ENCODE results near the gene SPEG. TPM values are rescaled to one million over a fixed set of nuclear protein-coding genes. Genes with fewer than 3 reads are reported as not detected.

The SPEG gene
- total RNA-seq, 3 donors from 2014 or later: 0.74 to 2.1 (median 0.79) TPM

DNA sequence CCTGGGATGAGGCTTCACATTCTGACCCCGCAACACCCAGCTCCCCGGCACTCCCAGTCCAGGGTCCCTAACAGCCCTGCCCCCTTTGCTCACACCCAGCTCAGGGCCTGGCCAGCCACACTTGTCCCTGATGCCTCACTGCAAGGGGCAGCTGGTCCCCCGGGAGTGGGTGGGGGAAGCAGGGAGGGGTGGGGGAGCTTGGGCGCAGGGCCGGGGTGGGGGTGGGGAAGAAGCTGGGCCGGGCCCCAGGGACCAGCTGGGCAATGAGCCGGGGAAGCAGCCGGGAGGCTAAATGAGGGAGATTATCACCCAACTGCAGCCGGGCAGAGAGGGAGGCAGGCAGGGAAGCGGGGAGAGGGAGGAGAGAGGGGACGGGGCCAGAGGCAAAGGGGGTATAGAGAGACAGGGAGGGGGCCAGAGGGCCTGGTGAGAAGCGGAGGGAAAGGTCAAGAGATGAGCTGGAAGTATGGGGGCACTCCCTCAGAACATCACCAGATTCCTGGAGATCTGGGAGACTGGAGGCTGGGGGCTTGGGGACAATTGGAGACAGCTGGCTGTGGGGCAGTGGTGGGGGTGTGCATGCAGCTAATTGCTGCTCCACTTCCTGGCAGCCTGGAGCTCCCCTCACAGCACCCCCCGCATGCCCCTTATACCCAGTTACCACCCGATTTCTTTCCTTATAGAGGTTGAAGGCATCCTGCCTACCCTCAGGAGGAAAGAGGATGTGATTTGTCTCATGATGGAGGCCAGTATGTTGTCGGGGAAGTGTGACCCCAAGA, 77.1 kb downstream of the SPEG start:
- H3K36me3 Mint-ChIP-seq (ENCODE audit: insufficient read depth): peaks cover 4% of the 10 kb centered on the region
- DNase-seq: no peak
- peaks cover 25% of the 10 kb centered on the region for H3K4me1 Mint-ChIP-seq (ENCODE audit: low read depth)
- no peak overlapping the region for H3K4me3 Mint-ChIP-seq
- no peak for ATAC-seq
- H3K27me3 Mint-ChIP-seq (ENCODE audit: low read depth): peaks cover 68% of the 10 kb centered on the region
- no peaks in the 10 kb centered on the region for H3K9me3 Mint-ChIP-seq

DNA sequence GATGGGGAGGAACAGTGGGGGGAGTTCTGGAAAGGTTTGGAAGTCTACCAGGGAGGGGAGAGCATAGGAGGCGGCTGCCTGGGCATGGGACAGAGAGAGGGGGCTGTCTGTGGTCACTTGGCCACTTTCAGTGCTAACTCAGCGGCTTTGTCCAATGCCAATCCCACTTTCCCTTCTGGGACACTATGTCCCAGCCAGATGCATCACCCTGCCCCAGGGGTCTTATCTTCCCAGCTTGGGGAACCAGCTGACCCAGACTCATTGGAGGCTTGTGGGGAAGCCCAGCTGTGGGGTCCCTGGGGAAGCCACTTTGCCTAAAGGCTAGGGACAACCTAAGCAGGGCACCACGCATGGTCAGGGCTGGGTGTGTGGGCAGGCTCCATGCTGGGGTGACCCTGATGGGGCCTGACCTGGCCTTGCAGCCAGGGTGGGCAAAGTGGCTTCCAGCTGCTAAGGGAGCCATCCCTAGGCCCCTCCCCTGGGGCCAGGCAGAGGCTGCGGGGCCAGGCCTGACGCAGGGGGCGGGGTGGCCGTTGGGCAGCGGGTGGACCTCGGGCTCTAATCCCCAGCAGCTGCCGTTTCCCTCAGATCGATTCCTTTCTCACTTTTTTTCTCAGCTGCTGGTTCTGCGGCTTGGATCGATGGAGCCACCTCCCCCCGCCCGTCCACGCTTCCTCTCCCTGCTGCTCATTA, 78.0 kb downstream of the SPEG start:
- H3K4me3 Mint-ChIP-seq: no peak overlapping the region
- no peaks in the 10 kb centered on the region for H3K36me3 Mint-ChIP-seq (ENCODE audit: insufficient read depth)
- peaks cover 25% of the 10 kb centered on the region for H3K4me1 Mint-ChIP-seq (ENCODE audit: low read depth)
- H3K27me3 Mint-ChIP-seq (ENCODE audit: low read depth): peaks cover 74% of the 10 kb centered on the region
- no peak for DNase-seq
- no peaks in the 10 kb centered on the region for H3K9me3 Mint-ChIP-seq
- ATAC-seq: no peak

DNA sequence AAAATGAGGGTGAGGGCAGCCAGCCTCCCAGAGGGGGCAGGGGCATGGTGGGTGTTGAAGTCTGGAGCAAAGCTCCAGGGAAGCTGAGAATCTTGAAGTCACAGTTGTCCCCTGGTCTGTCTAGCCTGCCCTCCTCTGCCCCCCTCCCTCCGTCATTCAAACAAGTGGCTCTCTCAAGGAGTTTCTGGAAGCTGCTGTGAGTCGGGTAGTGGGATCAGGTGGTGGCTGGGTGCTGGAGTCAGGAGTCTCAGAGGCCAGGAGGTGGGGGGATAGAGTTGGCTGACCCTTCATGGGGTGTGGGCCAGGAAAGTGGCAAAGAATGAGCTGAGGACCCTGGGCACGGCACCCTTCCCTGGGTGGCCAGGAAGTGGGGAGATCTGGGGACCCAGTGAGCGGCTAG, 79.1 kb downstream of the SPEG start:
- ATAC-seq (peak in 1 of 2 donors; percentile 6), DNase-seq (no peak)
- no peaks in the 10 kb centered on the region for H3K36me3 Mint-ChIP-seq (ENCODE audit: insufficient read depth)
- peak overlapping the region; percentile 13 for H3K4me3 Mint-ChIP-seq
- no peaks in the 10 kb centered on the region for H3K9me3 Mint-ChIP-seq
- peaks cover 25% of the 10 kb centered on the region for H3K4me1 Mint-ChIP-seq (ENCODE audit: low read depth)
- peaks cover 83% of the 10 kb centered on the region for H3K27me3 Mint-ChIP-seq (ENCODE audit: low read depth)

DNA sequence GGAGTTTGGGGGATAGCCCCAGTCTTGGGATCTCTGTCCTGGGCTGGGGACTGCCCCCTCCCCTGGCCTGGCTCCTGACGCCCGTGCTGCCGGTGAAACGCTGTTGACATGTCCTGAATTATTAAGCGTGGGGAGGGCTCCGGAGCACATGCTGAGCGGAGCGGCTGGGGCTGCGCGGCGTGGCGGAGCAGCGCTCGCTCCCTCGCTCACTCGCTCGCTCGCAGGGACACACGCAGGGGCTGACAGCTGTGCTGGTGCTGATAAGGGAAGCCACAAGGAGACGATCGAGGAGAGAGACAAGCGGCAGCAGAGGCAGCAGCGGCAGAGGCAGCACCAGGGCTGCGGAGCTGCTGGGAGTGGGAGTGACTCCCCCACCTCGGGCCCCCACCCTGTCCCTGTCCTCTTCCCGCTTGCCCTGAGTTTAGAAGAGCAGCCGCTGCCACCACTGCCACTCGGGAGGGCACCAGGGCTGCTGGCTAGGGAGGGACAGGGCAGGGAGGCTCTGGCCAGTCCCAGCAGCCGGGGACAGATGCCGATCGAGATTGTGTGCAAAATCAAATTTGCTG, 79.6 kb downstream of the SPEG start, which contains the start of gene ASIC4:
Gene ASIC4 (plus strand): TSS at position 287 of the 566 bp plus-strand sequence. CDS start 243 bp downstream, at position 530.
- Mint-ChIP-seq H3K9me3 (no peaks in the 10 kb centered on the region), H3K4me1 (ENCODE audit: low read depth) (peaks cover 25% of the 10 kb centered on the region), H3K27me3 (ENCODE audit: low read depth) (peaks cover 88% of the 10 kb centered on the region), H3K36me3 (ENCODE audit: insufficient read depth) (no peaks in the 10 kb centered on the region), H3K4me3 (peak within 1 kb of the TSS; percentile 48)
- ATAC-seq (peak; percentile 23 to 29), DNase-seq (no peak)

DNA sequence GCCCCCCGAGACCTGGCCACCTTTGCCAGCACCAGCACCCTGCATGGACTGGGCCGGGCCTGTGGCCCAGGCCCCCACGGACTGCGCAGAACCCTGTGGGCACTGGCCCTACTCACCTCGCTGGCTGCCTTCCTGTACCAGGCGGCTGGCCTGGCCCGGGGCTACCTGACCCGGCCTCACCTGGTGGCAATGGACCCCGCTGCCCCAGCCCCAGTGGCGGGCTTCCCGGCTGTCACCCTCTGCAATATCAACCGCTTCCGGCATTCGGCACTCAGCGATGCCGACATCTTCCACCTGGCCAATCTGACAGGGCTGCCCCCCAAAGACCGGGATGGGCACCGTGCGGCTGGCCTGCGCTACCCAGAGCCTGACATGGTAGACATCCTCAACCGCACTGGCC, 80.2 kb downstream of the SPEG start:
- Mint-ChIP-seq H3K9me3 (no peaks in the 10 kb centered on the region), H3K27me3 (ENCODE audit: low read depth) (peaks cover 87% of the 10 kb centered on the region), H3K4me1 (ENCODE audit: low read depth) (peaks cover 20% of the 10 kb centered on the region), H3K4me3 (no peak overlapping the region), H3K36me3 (ENCODE audit: insufficient read depth) (no peaks in the 10 kb centered on the region)
- no peak for ATAC-seq
- DNase-seq: no peak

DNA sequence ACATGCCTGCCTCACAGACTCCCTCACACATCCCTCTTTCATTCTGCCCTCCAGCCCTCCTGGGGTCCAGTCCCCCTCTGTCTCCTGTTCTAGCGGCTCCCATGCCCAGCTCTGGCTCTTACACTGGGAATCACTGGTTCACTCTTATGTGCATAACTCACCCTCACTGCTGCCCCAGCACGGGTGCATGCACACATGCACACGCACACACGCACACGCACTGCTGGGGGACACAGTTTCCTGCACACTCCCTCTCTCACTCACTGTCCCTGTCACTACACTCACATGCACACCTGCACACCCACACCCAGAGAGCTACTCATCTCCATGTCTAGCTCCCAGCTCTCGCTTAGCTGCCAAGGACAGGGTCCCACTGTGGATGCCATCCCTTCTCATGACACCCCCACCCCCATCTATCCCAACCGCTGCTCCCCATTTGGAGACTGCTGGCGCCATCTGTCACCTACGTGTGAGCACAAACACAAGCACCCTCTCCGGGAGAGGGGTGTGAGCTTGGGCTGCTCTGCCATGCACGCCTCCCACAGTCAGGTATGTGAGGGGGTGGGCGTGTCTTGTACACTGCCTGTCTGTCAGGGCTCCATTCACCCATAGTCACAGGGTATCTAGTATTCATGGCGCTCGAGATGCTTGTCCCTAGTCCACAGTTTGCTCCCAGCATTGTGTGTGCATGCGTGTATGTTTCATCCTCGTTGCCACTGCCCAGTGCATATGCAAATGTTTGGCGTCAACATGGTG, 81.4 kb downstream of the SPEG start:
- DNase-seq (no peak), ATAC-seq (no peak)
- H3K4me3 Mint-ChIP-seq: no peak overlapping the region
- H3K36me3 Mint-ChIP-seq (ENCODE audit: insufficient read depth): no peaks in the 10 kb centered on the region
- peaks cover 86% of the 10 kb centered on the region for H3K27me3 Mint-ChIP-seq (ENCODE audit: low read depth)
- peaks cover 14% of the 10 kb centered on the region for H3K4me1 Mint-ChIP-seq (ENCODE audit: low read depth)
- no peaks in the 10 kb centered on the region for H3K9me3 Mint-ChIP-seq

DNA sequence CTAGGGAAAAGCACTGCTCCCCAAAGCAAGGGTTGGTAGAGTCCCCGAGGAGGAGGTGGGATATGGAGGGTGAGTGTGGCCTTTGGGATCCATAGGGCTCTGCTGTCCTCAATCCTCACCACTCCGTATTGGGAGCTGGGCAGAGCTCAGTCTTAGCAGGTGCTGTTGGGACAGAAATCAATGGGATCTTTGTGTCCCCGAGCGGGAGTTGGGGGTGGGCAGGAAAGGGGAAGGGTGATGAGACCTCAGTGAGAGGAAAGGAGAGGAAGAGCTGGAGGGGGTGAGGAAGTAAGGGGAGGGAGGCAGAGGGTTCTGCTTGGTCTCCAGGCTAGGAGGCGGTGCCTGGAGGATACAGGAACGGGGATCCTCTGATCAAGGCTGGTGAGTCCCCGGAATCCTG, 82.2 kb downstream of the SPEG start:
- peaks cover 19% of the 10 kb centered on the region for H3K4me1 Mint-ChIP-seq (ENCODE audit: low read depth)
- no peak for ATAC-seq
- H3K27me3 Mint-ChIP-seq (ENCODE audit: low read depth): peaks cover 87% of the 10 kb centered on the region
- no peak for DNase-seq
- H3K9me3 Mint-ChIP-seq: no peaks in the 10 kb centered on the region
- H3K36me3 Mint-ChIP-seq (ENCODE audit: insufficient read depth): no peaks in the 10 kb centered on the region
- H3K4me3 Mint-ChIP-seq: no peak overlapping the region

DNA sequence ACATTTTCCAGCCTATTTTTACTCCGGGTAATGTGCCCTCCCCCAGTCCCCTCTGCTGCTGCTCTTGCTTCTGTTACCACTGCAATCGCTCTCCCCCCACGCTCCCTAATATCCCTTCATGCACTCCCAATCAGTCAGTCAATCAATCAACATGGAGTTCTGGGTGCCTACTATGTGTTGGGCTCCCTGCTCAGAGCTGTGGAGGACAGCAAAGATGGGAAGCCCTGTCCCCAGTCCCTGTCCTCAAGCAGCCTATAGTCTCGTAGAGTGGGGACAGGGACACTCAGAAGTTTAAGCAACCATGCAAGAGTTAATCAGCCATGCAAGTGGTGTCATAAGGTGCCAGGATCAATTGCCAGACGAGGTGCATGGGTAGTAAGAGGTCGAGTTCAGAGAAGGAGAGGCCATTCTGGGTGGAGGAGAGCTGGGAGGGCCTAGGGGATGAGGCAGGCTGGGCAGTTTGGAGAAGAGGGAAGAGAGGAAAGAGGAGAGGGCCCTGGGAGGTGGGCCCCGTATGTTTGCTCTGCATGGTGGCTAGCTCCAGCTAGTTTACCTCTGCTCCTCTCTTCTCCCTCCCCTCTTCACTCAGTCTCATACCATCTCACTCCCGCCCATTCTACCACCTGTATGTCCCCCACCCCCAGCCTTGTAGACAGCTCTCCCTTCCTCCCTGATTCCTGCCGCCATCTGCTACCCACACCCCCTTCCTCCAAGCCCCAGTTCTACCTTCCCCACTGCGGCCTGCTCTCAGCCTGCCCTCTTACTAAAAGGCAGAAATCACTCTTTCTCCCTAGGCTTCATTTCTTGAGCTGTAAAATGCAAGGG, 83.5 kb downstream of the SPEG start:
- peaks cover 20% of the 10 kb centered on the region for H3K4me1 Mint-ChIP-seq (ENCODE audit: low read depth)
- no peak overlapping the region for H3K4me3 Mint-ChIP-seq
- DNase-seq (no peak), ATAC-seq (no peak)
- peaks cover 81% of the 10 kb centered on the region for H3K27me3 Mint-ChIP-seq (ENCODE audit: low read depth)
- H3K9me3 Mint-ChIP-seq: no peaks in the 10 kb centered on the region
- H3K36me3 Mint-ChIP-seq (ENCODE audit: insufficient read depth): no peaks in the 10 kb centered on the region

DNA sequence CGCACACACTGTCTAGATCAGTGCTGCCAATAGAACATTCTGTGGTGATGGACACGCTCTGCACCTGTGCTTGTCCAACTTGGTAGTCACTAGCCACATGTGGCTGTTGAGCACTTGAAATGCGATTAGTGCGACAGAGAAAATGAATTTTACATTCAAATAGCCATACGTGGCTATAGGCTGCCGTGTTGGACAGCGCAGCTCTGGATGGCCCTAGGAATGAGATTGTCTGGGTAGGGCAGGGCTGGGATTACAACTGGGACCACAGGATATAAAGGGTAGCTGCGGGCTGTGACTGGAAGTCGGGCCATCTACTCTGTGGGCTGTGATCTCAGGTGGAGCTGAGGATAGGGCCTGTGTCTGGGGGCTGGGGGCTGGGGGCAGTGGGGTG, 84.9 kb downstream of the SPEG start:
- DNase-seq: no peak
- Mint-ChIP-seq H3K36me3 (ENCODE audit: insufficient read depth) (no peaks in the 10 kb centered on the region), H3K9me3 (no peaks in the 10 kb centered on the region), H3K4me3 (no peak overlapping the region), H3K4me1 (ENCODE audit: low read depth) (peaks cover 13% of the 10 kb centered on the region), H3K27me3 (ENCODE audit: low read depth) (peaks cover 81% of the 10 kb centered on the region)
- ATAC-seq: no peak

DNA sequence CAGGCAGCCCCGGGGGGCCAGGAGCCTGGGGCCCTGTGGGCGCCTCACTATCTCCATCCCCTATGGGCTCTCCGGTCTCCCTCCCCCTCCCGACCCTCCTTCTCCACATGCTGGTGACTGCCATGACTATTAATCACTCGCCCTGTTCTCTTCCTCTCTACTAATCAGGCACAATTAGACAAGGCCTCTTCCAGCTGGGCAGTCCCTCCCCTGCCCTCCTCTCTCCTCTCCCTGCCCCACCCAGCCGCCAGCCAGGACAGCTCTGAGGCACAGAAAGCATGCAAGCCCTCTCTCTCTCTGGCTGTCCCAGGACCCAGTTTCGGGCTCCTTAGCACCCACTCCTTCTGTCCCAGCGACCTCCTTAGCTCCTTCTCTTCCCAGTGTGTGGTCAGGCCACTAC, 85.4 kb downstream of the SPEG start:
- no peaks in the 10 kb centered on the region for H3K36me3 Mint-ChIP-seq (ENCODE audit: insufficient read depth)
- no peak for ATAC-seq
- peaks cover 83% of the 10 kb centered on the region for H3K27me3 Mint-ChIP-seq (ENCODE audit: low read depth)
- H3K4me3 Mint-ChIP-seq: no peak overlapping the region
- H3K9me3 Mint-ChIP-seq: no peaks in the 10 kb centered on the region
- H3K4me1 Mint-ChIP-seq (ENCODE audit: low read depth): peaks cover 13% of the 10 kb centered on the region
- no peak for DNase-seq

DNA sequence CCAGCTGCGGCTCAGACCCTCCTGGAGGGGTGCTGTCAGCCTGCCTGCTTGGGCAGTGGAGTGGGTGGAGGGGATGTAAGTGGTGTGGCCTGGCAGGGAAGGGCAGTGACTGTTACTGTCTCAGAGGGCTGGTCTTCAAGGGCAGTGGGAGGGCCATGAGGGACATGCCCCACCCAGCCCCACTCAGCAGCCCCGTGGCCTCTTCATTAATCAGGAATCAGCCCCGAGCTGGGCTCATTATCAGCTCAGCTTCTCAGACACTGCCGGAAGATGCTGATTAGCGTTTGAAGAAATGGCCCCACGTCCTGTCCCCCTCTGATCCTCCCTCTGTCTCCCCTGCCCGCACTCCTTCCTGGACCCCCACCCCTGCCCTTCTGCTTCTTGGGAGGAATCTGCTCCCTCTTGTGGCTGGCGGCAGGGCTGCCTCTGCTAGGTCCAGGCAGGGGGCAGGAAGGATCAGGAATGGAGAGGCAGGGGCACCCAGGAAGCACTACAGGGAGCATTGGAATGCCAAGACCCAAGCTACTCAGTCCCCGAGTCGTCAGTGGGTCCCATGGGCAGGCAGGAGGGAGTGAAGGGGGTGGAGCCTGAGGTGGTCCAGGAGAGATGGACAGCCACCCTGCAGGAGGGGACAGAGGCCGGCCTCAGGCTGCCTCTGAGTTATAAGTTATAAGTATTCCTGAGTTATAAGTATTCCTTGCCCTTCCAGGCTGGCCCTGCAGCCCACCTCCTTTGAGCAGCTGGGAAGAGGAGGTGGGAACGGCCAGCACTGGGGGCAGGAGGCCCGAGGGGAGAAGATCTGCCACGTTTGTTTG, 86.6 kb downstream of the SPEG start:
- DNase-seq (no peak), ATAC-seq (no peak)
- no peaks in the 10 kb centered on the region for H3K36me3 Mint-ChIP-seq (ENCODE audit: insufficient read depth)
- no peak overlapping the region for H3K4me3 Mint-ChIP-seq
- H3K27me3 Mint-ChIP-seq (ENCODE audit: low read depth): peaks cover 83% of the 10 kb centered on the region
- no peaks in the 10 kb centered on the region for H3K9me3 Mint-ChIP-seq
- H3K4me1 Mint-ChIP-seq (ENCODE audit: low read depth): peaks cover 13% of the 10 kb centered on the region

DNA sequence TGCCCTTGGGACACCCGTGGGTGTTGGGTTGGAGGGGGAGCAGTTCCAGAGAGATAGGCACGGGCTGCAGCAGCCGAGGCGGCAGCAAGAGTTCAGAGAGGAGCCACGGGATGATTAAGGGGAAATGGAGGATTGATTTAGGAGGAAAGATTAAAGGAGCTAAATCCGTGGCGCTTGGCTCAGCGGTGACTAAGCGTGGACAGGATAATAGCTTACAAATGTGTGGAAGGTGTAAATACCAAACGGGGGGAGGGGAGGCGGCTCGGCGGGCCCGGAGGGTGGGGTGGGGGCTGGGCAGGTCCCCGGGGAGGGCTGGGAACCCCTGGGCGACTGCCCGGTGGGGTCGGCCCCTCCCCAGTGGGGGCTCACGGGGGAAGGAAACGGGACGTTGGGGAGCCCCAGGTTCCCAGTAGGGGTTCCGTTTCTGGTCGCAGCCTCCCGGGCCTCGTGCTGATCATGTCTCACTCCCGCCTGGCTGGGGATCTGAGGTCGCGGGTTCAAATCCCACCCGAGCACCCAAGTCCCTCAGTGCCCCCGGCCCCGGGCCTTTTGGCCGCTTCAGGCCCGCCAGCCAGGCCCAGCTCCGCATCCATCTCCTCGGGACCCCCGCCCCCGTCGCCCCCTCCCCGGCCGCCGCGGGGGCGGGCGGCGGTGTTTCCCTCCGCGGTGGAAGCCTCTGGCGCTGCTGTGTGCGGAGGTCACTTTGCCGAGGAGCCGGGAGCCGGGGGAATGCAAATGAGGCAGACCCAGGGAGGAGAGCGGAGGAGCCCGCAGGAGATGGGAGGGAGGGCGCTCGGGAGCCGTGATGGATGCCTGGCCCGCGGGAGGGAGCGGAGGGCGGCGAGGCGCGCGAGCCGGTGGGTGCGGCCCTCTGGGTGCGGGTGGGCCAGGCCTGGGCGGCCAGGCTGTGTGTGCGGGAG, 87.7 kb downstream of the SPEG start:
- no peaks in the 10 kb centered on the region for H3K9me3 Mint-ChIP-seq
- peaks cover 82% of the 10 kb centered on the region for H3K27me3 Mint-ChIP-seq (ENCODE audit: low read depth)
- H3K4me1 Mint-ChIP-seq (ENCODE audit: low read depth): peaks cover 13% of the 10 kb centered on the region
- H3K4me3 Mint-ChIP-seq: no peak overlapping the region
- ATAC-seq (peak; percentile 22 to 33), DNase-seq (no peak)
- H3K36me3 Mint-ChIP-seq (ENCODE audit: insufficient read depth): no peaks in the 10 kb centered on the region
